Measurements from ENCODE around the gene HDAC4. TPM values are rescaled to one million over a fixed set of nuclear protein-coding genes. Genes with fewer than 3 reads are reported as not detected.

HDAC4 gene
- total and polyA plus RNA-seq, 2 of the 4 experiments (the other 2 are of a cell fraction) = 4.1 to 7.2 TPM

DNA sequence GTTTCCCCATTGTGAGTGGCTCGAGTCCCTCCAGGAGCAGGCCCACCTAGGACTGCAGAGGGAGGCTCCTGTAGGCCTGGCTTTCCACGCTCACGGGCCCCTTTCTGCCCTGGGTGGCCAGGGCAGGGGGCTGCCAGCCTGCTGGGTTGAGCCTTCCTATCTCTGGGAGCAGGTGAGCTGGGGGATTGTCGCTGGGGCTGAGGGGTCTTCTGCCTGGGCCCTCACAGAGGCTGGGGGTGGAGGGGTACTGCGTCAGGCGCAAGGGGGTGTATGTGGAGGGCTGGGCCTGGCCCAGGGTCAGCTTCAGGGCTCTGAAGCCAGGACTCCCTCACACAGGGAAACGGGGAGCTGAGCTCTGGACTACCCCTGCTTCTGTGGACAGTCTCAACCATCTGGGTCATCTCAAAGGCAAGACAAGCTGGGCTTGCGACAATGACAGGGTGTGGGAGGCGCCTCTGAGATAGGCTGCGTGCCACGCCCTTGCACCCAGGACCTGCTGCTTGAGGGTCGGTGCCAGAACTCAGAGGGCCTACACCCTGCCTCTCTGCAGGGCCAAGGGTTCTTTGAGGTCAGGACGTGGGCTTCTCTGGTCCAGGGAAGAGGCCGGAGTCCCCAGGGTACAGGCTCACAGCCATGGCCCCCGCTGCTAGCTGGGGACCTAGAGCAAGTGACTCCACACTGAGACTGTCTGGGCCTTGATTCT lies 346.9 kb downstream of the HDAC4 start:
- H3K9me3 ChIP-seq (ENCODE audit: control insufficient read depth, insufficient read depth, low read length) = peaks cover 8% of the 10 kb centered on the region
- H3K79me1 ChIP-seq (ENCODE audit: low read depth in 1 of 2, low read length in 2 of 2) = no peaks in the 10 kb centered on the region
- peaks cover 50% of the 10 kb centered on the region for H3K36me3 ChIP-seq (ENCODE audit: control insufficient read depth, insufficient read depth, low read length)
- DNase-seq = no peak
- no peak overlapping the region for H2BK20ac ChIP-seq (ENCODE audit: low read depth, low read length)
- WGBS, 2 experiments (ENCODE audit: extremely low coverage in 2 of 2, insufficient read length in 1 of 2) = 90% methylated on average over 7 of the region's 15 CpGs; no CpG with 5 or more reads in 1 of the 2 experiments
- TF ChIP-seq ELK1 (IDR thresholded peaks at IDR 0.05; ENCODE audit: borderline replicate concordance, low read depth, low read length) = no peak
- TF ChIP-seq FOS (IDR thresholded peaks at IDR 0.05; ENCODE audit: low read depth, low read length) = no peak
- no peak for TF ChIP-seq MAZ (IDR thresholded peaks at IDR 0.05; ENCODE audit: borderline replicate concordance, low read depth, low read length)
- no peak for TF ChIP-seq RCOR1 (IDR thresholded peaks at IDR 0.05; ENCODE audit: insufficient replicate concordance, low read length)
- TF ChIP-seq, protein P1, sequence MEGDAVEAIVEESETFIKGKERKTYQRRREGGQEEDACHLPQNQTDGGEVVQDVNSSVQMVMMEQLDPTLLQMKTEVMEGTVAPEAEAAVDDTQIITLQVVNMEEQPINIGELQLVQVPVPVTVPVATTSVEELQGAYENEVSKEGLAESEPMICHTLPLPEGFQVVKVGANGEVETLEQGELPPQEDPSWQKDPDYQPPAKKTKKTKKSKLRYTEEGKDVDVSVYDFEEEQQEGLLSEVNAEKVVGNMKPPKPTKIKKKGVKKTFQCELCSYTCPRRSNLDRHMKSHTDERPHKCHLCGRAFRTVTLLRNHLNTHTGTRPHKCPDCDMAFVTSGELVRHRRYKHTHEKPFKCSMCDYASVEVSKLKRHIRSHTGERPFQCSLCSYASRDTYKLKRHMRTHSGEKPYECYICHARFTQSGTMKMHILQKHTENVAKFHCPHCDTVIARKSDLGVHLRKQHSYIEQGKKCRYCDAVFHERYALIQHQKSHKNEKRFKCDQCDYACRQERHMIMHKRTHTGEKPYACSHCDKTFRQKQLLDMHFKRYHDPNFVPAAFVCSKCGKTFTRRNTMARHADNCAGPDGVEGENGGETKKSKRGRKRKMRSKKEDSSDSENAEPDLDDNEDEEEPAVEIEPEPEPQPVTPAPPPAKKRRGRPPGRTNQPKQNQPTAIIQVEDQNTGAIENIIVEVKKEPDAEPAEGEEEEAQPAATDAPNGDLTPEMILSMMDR (conservative IDR thresholded peaks at IDR 0.05; ENCODE audit: low read depth, low read length) = no peak
- no peak for TF ChIP-seq MXI1 (IDR thresholded peaks at IDR 0.05; ENCODE audit: borderline replicate concordance, low read depth, low read length)
- TF ChIP-seq USF2 (IDR thresholded peaks at IDR 0.05; ENCODE audit: low read depth, low read length) = no peak
- TF ChIP-seq MAFK (IDR thresholded peaks at IDR 0.05; ENCODE audit: low read depth, low read length) = no peak
- no peak for TF ChIP-seq SMC3 (IDR thresholded peaks at IDR 0.05; ENCODE audit: low read depth, low read length)
- no peak for TF ChIP-seq POLR2A (IDR thresholded peaks at IDR 0.05; ENCODE audit: low read depth, low read length)
- TF ChIP-seq RAD21 (IDR thresholded peaks at IDR 0.05; ENCODE audit: low read length) = no peak
- TF ChIP-seq RFX5 (IDR thresholded peaks at IDR 0.05; ENCODE audit: low read depth, low read length) = no peak
- TF ChIP-seq CEBPB (IDR thresholded peaks at IDR 0.05; ENCODE audit: low read depth, low read length) = no peak
- TF ChIP-seq BHLHE40 (IDR thresholded peaks at IDR 0.05; ENCODE audit: low read depth, low read length) = no peak
- no peak for TF ChIP-seq CHD1 (IDR thresholded peaks at IDR 0.05; ENCODE audit: low read depth, low read length)
- no peak for TF ChIP-seq NFE2L2 (IDR thresholded peaks at IDR 0.05; ENCODE audit: low read depth, low read length)
- dilution Hi-C loops (cut with HindIII; ENCODE audit: low sequenced_read_pairs, unreplicated experiment) = no loop called here
- no peaks in the 10 kb centered on the region for H4K20me1 ChIP-seq (ENCODE audit: insufficient read depth, low read length)
- ATAC-seq (ENCODE audit: low read depth) = no peak
- H4K5ac ChIP-seq (ENCODE audit: low read depth, low read length) = no peak overlapping the region
- H3K9ac ChIP-seq (ENCODE audit: low read depth, low read length) = no peak overlapping the region
- no peak overlapping the region for H2BK120ac ChIP-seq (ENCODE audit: low read depth, low read length)
- no peak overlapping the region for H2AK9ac ChIP-seq (replicated peaks; ENCODE audit: low read depth, low read length, poor library complexity)
- H3K9me1 ChIP-seq (ENCODE audit: insufficient read depth, low read length) = no peaks in the 10 kb centered on the region
- in situ Hi-C loops (cut with MboI; ENCODE audit: low sequenced_read_pairs) = loop anchor here (10.0 kb wide), 1 partner anchor 941 kb away; no protein-coding TSS in a partner anchor
- no peak overlapping the region for H4K8ac ChIP-seq (ENCODE audit: low read depth in 2 of 2, low read length in 2 of 2)
- H3K4ac ChIP-seq (ENCODE audit: low read depth, low read length) = no peak overlapping the region
- no peak overlapping the region for H2BK15ac ChIP-seq (ENCODE audit: low read depth, low read length)
- no peak overlapping the region for H3K27ac ChIP-seq (ENCODE audit: insufficient read depth, low read length)
- ChIA-PET CTCF (no interaction called here), POLR2A (ENCODE audit: unreplicated experiment) (no interaction called here)
- intact Hi-C loops (cut with micrococcal nuclease) = no loop called here
- no peak overlapping the region for H3K14ac ChIP-seq (replicated peaks; ENCODE audit: low read depth, low read length)
- H4K91ac ChIP-seq (ENCODE audit: insufficient read depth, low read depth, low read length) = no peak overlapping the region
- peaks cover 4% of the 10 kb centered on the region for H3K4me1 ChIP-seq (ENCODE audit: control insufficient read depth, insufficient read depth, low read length)
- H3K23ac ChIP-seq (ENCODE audit: low read depth, low read length) = no peak overlapping the region
- no peak overlapping the region for H2AK5ac ChIP-seq (ENCODE audit: low read depth, low read length)
- no peak overlapping the region for H3K56ac ChIP-seq (ENCODE audit: extremely low read depth, insufficient read depth, low read length)
- no peak overlapping the region for H3K18ac ChIP-seq (ENCODE audit: low read depth, low read length)
- H3K27me3 ChIP-seq (ENCODE audit: control insufficient read depth, insufficient read depth, low read length) = no peaks in the 10 kb centered on the region
- H3K4me2 ChIP-seq (ENCODE audit: low read depth, low read length) = no peak overlapping the region
- no TSS peak for BruUV-seq (replicated peaks)
- H2AFZ ChIP-seq (replicated peaks; ENCODE audit: low read length, poor library complexity) = no peak overlapping the region
- no peak overlapping the region for H2BK5ac ChIP-seq (ENCODE audit: low read depth, low read length, poor library complexity, severe bottlenecking)
- no peak overlapping the region for H3K4me3 ChIP-seq (ENCODE audit: insufficient read depth, low read depth, low read length)

Measured in IMR-90 (cell line).